Ovary (tissue), 3 donors: ENCODE results near the gene UNC13A.

Source experiments
- EP300 ChIP-seq: sonication (generic); formaldehyde crosslinking; IDR thresholded peaks from one replicate; pipeline ENCODE4 v1.6.1; 2017; ENCODE audit warnings: antibody characterized with exemption
- POLR2A ChIP-seq: fragments of 450-650 bp; IDR thresholded peaks from one replicate; pipeline ENCODE4 v1.6.1; 2017; ENCODE audit warnings: antibody characterized with exemption, mild to moderate bottlenecking, moderate library complexity
- TF ChIP-seq, protein P1 (sequence below), 3 donors: fragments of 450-650 bp in 2 of 3; fragments of 200-600 bp in 1 of 3; IDR thresholded peaks; one replicate each; pipeline versions ENCODE4 v1.5.1 to v1.8.0; 2016 to 2022; ENCODE audit warnings: antibody characterized with exemption in 3 of 3, mild to moderate bottlenecking in 1 of 3
- donor health status: DM: no; HTN: no; CAD: no.

DNA sequence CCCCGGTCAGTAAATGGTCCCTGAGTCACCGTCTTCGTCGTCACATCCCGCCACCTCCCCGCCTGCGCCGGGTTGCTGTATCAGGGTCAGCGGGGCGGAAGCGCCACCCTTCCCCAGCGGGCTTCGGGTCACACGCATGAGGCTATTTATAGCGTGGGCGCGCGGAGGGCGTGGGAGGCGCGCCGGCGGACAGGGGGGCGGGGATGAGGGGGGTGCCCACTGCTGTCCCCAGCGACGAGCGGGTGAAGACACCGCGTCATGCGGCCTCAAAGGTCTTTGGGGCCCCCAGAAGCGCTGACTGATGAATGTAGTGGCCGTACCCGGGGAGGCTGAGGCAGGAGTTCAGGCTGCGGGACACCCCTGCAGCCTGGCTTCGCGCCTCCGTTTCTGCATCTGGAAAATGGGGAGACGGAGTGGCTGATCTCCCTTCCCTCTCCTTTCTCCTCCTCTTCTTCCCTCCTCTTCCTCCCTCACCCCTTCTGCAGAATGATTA, 7.9 kb downstream of the UNC13A start:
- TF ChIP-seq, protein P1, sequence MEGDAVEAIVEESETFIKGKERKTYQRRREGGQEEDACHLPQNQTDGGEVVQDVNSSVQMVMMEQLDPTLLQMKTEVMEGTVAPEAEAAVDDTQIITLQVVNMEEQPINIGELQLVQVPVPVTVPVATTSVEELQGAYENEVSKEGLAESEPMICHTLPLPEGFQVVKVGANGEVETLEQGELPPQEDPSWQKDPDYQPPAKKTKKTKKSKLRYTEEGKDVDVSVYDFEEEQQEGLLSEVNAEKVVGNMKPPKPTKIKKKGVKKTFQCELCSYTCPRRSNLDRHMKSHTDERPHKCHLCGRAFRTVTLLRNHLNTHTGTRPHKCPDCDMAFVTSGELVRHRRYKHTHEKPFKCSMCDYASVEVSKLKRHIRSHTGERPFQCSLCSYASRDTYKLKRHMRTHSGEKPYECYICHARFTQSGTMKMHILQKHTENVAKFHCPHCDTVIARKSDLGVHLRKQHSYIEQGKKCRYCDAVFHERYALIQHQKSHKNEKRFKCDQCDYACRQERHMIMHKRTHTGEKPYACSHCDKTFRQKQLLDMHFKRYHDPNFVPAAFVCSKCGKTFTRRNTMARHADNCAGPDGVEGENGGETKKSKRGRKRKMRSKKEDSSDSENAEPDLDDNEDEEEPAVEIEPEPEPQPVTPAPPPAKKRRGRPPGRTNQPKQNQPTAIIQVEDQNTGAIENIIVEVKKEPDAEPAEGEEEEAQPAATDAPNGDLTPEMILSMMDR (IDR thresholded peaks at IDR 0.05), result no peak
- TF ChIP-seq EP300 (no peak), POLR2A (no peak)
